GM19455 (cell line): ENCODE data around the gene ARL15.

ENCODE experiments used
- ATAC-seq: cut with Tn5 transposase; IDR thresholded peaks from one replicate; pipeline ENCODE4 v1.9.1; 2021; ENCODE audit not compliant: unreplicated experiment

Gene ARL15

GRCh38 chr5:53948598-53948997, 361.8 kb downstream of the ARL15 start:
- no peak for ATAC-seq

- no peak for ATAC-seq
Measured at GRCh38 chr5:53946405-53947100, 363.8 kb downstream of the ARL15 start.

- no peak for ATAC-seq
Measured at GRCh38 chr5:53944981-53945380, 365.4 kb downstream of the ARL15 start.

GRCh38 chr5:53943938-53944337, 366.4 kb downstream of the ARL15 start:
- no peak for ATAC-seq

GRCh38 chr5:53942724-53943123, 367.6 kb downstream of the ARL15 start:
- ATAC-seq, result no peak

GRCh38 chr5:53940921-53941320, 369.5 kb downstream of the ARL15 start:
- ATAC-seq, result no peak

- ATAC-seq, result no peak
Measured at GRCh38 chr5:53937467-53937866, 372.9 kb downstream of the ARL15 start.

GRCh38 chr5:53936481-53937352, 373.7 kb downstream of the ARL15 start:
- no peak for ATAC-seq

GRCh38 chr5:53934151-53934820, 376.1 kb downstream of the ARL15 start:
- ATAC-seq, result no peak

- ATAC-seq, result no peak
Measured at GRCh38 chr5:53932351-53932750, 378.0 kb downstream of the ARL15 start.

- ATAC-seq, result no peak
Measured at GRCh38 chr5:53930457-53930856, 379.9 kb downstream of the ARL15 start.

- no peak for ATAC-seq
Measured at GRCh38 chr5:53929570-53929969, 380.8 kb downstream of the ARL15 start.

GRCh38 chr5:53929152-53929551, 381.2 kb downstream of the ARL15 start:
- no peak for ATAC-seq

- ATAC-seq, result no peak
Measured at GRCh38 chr5:53928641-53929040, 381.7 kb downstream of the ARL15 start.

- ATAC-seq, result no peak
Measured at GRCh38 chr5:53927668-53928247, 382.6 kb downstream of the ARL15 start.

GRCh38 chr5:53926026-53926425, 384.3 kb downstream of the ARL15 start:
- no peak for ATAC-seq

GRCh38 chr5:53924392-53924791, 386.0 kb downstream of the ARL15 start:
- ATAC-seq, result no peak

- ATAC-seq, result no peak
Measured at GRCh38 chr5:53923961-53924360, 386.4 kb downstream of the ARL15 start.

GRCh38 chr5:53922508-53923498, 387.6 kb downstream of the ARL15 start:
- no peak for ATAC-seq

GRCh38 chr5:53917826-53918225, 392.5 kb downstream of the ARL15 start:
- no peak for ATAC-seq
